ENCODE results near the gene C10orf105.

DNA sequence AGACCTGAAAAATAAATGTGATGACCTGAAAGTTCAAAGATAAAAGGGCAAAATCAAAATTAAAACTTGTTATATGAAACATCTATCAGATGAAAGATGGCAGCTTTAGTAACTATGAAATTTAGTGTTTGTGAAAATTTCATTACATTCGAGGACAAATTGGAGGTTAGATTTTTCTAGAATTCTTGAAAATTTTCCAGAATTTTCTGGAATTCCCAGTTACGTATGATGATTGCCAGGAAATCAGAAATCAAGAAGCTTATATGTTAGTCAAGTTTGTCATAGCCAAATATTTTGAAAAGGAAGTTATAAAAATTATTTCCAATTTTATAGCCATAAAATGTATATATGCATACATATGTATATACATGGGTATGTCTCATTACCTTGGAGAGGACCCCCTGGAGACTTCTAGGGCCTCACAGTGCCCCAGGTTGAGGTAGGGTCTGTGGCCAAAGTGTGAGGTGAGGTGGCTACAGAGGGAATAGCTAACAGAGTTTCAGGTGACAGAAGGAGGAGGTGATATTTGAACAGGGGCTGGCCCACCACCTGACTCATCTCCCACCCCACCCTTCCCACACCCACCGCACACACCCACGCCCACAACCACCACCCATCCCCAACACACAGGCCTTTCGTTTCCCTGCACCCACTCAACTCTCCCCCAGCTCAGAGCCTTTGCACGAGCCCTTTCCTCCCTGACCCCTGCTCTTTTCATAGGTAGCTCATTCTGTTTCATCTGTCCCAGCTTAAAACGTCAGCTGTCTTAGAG lies 21.5 kb downstream of the C10orf105 start:
- TF ChIP-seq, protein P1, sequence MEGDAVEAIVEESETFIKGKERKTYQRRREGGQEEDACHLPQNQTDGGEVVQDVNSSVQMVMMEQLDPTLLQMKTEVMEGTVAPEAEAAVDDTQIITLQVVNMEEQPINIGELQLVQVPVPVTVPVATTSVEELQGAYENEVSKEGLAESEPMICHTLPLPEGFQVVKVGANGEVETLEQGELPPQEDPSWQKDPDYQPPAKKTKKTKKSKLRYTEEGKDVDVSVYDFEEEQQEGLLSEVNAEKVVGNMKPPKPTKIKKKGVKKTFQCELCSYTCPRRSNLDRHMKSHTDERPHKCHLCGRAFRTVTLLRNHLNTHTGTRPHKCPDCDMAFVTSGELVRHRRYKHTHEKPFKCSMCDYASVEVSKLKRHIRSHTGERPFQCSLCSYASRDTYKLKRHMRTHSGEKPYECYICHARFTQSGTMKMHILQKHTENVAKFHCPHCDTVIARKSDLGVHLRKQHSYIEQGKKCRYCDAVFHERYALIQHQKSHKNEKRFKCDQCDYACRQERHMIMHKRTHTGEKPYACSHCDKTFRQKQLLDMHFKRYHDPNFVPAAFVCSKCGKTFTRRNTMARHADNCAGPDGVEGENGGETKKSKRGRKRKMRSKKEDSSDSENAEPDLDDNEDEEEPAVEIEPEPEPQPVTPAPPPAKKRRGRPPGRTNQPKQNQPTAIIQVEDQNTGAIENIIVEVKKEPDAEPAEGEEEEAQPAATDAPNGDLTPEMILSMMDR (IDR thresholded peaks at IDR 0.05; ENCODE audit: low read length), result no peak
- TF ChIP-seq EZH2 (IDR thresholded peaks at IDR 0.05; ENCODE audit: borderline replicate concordance, low read length), result no peak

Data from OCI-LY1 (cell line).